Chondrocyte (in vitro differentiated cells): ENCODE results near the gene SUMF2. TPM values are rescaled to one million over a fixed set of nuclear protein-coding genes. Genes with fewer than 3 reads are reported as not detected.
A peak's percentile ranks its signal among the peaks of the same experiment; 100 is the strongest.
"Not testable (repeated sequence)": the region's sequence is repeated elsewhere in the genome, so short reads cannot be mapped to it uniquely, and the experiment has no call there.

ENCODE experiments used
- DNase-seq: peaks from one replicate; pipeline ENCODE4 v3.0.0; 2021; ENCODE audit warnings: mixed read lengths, low spot score
- H3K27ac Mint-ChIP-seq: one replicate; pipeline ENCODE4 v1.8.0; 2021; ENCODE audit warnings: mild to moderate bottlenecking, moderate library complexity, mixed read lengths; ENCODE audit not compliant: unreplicated experiment
- H3K27me3 Mint-ChIP-seq: 2 replicates; pipeline ENCODE4 v1.8.0; 2021; ENCODE audit warnings: low read depth, mixed read lengths
- H3K36me3 Mint-ChIP-seq: 2 replicates; pipeline ENCODE4 v1.8.0; 2021; ENCODE audit warnings: low read depth, mixed read lengths
- H3K4me1 Mint-ChIP-seq: 2 replicates; pipeline ENCODE4 v1.8.0; 2021; ENCODE audit warnings: low read depth, mild to moderate bottlenecking, mixed read lengths
- H3K4me3 Mint-ChIP-seq: one replicate; pipeline ENCODE4 v1.8.0; 2021; ENCODE audit warnings: mild to moderate bottlenecking, moderate library complexity, mixed read lengths; ENCODE audit not compliant: unreplicated experiment
- H3K9me3 Mint-ChIP-seq: 2 replicates; pipeline ENCODE4 v1.8.0; 2021; ENCODE audit warnings: low read depth, mixed read lengths
- total RNA-seq: library from RNA; stranded (reverse); gene quantifications from 3 replicates; pipeline ENCODE4 v1.2.1, GENCODE V29; 2021
- TF ChIP-seq, protein P1 (sequence below): fragments of 200-600 bp; sonication (generic); IDR thresholded peaks from 2 replicates; pipeline ENCODE4 v1.5.0; 2021; ENCODE audit warnings: antibody characterized with exemption, mild to moderate bottlenecking, moderate library complexity

Gene SUMF2
- total RNA-seq, 1 donor from 2014 or later = 158 TPM

- Mint-ChIP-seq H3K4me1 (peaks cover 13% of the 10 kb centered on the region), H3K36me3 (peaks cover 5% of the 10 kb centered on the region), H3K9me3 (peaks cover 2% of the 10 kb centered on the region), H3K4me3 (peak within 1 kb of the TSS; percentile 86), H3K27ac (peak within 1 kb of the TSS; percentile 94), H3K27me3 (no peaks in the 10 kb centered on the region)
- TF ChIP-seq, protein P1, sequence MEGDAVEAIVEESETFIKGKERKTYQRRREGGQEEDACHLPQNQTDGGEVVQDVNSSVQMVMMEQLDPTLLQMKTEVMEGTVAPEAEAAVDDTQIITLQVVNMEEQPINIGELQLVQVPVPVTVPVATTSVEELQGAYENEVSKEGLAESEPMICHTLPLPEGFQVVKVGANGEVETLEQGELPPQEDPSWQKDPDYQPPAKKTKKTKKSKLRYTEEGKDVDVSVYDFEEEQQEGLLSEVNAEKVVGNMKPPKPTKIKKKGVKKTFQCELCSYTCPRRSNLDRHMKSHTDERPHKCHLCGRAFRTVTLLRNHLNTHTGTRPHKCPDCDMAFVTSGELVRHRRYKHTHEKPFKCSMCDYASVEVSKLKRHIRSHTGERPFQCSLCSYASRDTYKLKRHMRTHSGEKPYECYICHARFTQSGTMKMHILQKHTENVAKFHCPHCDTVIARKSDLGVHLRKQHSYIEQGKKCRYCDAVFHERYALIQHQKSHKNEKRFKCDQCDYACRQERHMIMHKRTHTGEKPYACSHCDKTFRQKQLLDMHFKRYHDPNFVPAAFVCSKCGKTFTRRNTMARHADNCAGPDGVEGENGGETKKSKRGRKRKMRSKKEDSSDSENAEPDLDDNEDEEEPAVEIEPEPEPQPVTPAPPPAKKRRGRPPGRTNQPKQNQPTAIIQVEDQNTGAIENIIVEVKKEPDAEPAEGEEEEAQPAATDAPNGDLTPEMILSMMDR = no peak
- peak; percentile 97 for DNase-seq
These were observed 42.3 kb downstream of the SUMF2 start, which contains the start of gene CHCHD2 for GRCh38 chr7:56106108-56107073. Gene CHCHD2, minus strand, starts transcription at chr7:56106476. Its CDS starts 63 bp downstream, at chr7:56106413.

DNA sequence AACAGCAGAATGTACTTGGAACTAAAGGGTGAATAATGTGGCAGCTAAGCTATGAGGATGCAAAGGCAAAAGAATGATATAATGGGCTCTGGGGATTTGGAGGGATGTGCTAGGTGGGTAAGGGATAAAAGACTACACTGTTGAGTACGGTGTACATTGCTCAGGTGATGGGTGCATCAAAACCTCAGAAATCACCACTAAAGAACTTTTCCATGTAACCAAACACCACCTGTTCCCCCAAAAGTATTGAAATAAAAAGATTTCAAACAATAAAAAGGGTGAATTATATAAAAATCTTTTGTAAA is 43.8 kb downstream of the SUMF2 start:
- Mint-ChIP-seq H3K4me1 (peaks cover 13% of the 10 kb centered on the region), H3K4me3 (no peak overlapping the region), H3K27ac (no peak overlapping the region), H3K9me3 (peaks cover 2% of the 10 kb centered on the region), H3K27me3 (no peaks in the 10 kb centered on the region), H3K36me3 (peaks cover 3% of the 10 kb centered on the region)
- TF ChIP-seq, protein P1 = no peak
- DNase-seq = no peak

DNA sequence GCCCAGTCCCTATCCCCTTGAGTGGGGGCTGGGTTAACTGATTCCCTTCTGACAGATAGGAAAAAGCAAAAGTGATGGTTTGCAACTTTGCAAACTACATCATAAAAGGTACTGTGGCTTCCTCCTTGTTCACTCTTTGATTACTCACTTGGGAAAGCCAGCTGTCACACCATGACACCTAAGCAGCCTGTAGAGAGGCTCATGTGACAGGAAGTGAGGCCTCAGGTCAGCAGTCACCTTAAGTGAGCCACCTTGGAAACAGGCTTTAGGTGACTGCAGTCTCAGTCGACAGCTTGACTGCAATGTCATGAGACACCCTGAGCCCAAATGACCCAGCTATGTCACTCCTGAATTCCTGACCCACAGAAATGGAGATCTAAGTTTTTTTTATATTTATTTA is 46.5 kb downstream of the SUMF2 start:
- Mint-ChIP-seq H3K36me3 (peaks cover 1% of the 10 kb centered on the region), H3K27ac (no peak overlapping the region), H3K9me3 (peaks cover 2% of the 10 kb centered on the region), H3K4me1 (peaks cover 6% of the 10 kb centered on the region), H3K4me3 (no peak overlapping the region), H3K27me3 (no peaks in the 10 kb centered on the region)
- TF ChIP-seq, protein P1 = no peak
- no peak for DNase-seq

GRCh38 chr7:56112244-56112643 is 48.2 kb downstream of the SUMF2 start:
- not testable (repeated sequence) for H3K36me3 Mint-ChIP-seq, H3K4me1 Mint-ChIP-seq, H3K27ac Mint-ChIP-seq, DNase-seq, H3K9me3 Mint-ChIP-seq, H3K27me3 Mint-ChIP-seq, H3K4me3 Mint-ChIP-seq

DNA sequence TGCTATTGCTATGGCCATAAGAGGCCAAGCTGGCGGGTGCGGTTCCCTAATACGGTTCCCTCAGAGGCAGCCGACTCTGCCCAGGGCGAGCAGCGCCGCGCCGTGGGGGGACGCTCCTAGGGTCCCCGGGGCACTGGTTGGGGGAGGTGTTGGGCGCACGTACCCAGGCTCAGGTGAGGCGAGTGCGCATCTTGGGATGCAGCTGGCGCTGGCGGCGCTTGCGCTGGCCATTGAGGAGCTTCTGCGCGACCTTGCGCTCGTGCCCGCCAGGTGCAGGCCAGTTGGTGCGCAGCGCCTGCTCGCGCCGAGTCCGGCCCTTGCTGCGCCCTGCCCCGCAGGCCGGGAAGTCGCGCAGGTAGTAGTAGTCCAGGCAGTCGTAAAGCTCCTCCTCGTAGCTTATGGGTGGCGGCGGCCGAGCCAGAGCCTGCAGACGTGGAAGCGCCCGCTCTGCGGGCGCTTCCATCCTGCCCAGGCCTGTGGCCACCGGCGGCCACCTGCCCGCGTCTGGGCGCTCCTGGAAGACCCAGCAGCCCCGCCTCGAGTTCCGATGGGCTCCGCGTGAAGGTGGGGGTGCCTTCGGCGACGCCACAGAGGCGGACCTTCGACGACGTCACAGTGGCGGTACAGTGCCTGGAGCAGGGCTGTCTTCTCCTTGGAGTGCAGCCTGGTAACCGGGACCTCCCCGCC is 51.9 kb downstream of the SUMF2 start, which contains the start of gene NUPR2:
Gene NUPR2 (minus strand): TSS at position 566 of the 687 bp plus-strand sequence. CDS start 103 bp downstream, at position 463.
- DNase-seq = no peak
- no peak within 1 kb of the TSS for H3K27ac Mint-ChIP-seq
- H3K4me1 Mint-ChIP-seq = no peaks in the 10 kb centered on the region
- H3K9me3 Mint-ChIP-seq = no peaks in the 10 kb centered on the region
- TF ChIP-seq, protein P1 = no peak
- no peak within 1 kb of the TSS for H3K4me3 Mint-ChIP-seq
- no peaks in the 10 kb centered on the region for H3K27me3 Mint-ChIP-seq
- H3K36me3 Mint-ChIP-seq = no peaks in the 10 kb centered on the region
